Measurements from ENCODE around the gene YBX1. TPM values are rescaled to one million over a fixed set of nuclear protein-coding genes. Genes with fewer than 3 reads are reported as not detected.
A peak's percentile ranks its signal among the peaks of the same experiment; 100 is the strongest.

Gene YBX1
- total and polyA plus RNA-seq, 2 of the 13 experiments (the other 11 are each of a cell fraction or from before 2014, with no cell fraction given), result 339 to 628 TPM

- intact Hi-C loops (cut with micrococcal nuclease; ENCODE audit: unreplicated experiment) (no loop called here), in situ Hi-C loops (cut with HindIII; ENCODE audit: extremely low pct_ligation_motif_present, low pct_unique_long_range_greater_than_20kb) (no loop called here)
- ATAC-seq (peak; percentile 71), FAIRE-seq (peak; percentile 28), DNase-seq (ENCODE audit: low spot score) (no peak)
- TF ChIP-seq CHCHD3 (CRISPR knock-in tag; IDR thresholded peaks at IDR 0.05) (no peak), TBP (CRISPR knock-in tag; IDR thresholded peaks at IDR 0.05) (no peak), HMGA1 (CRISPR knock-in tag; conservative IDR thresholded peaks at IDR 0.05) (no peak), ATF4 (CRISPR knock-in tag; IDR thresholded peaks at IDR 0.05) (no peak), NR0B2 (CRISPR knock-in tag; IDR thresholded peaks at IDR 0.05) (no peak), ZNF18 (CRISPR knock-in tag; IDR thresholded peaks at IDR 0.05; ENCODE audit: insufficient replicate concordance) (no peak), MAFF (IDR thresholded peaks at IDR 0.05; ENCODE audit: low read depth, low read length) (no peak), GLI4 (CRISPR knock-in tag; IDR thresholded peaks at IDR 0.05; ENCODE audit: borderline replicate concordance) (no peak), ZNF646 (CRISPR knock-in tag; IDR thresholded peaks at IDR 0.05) (no peak)
- Histone ChIP-seq H3K27me3 (ENCODE audit: control insufficient read depth in 1 of 2, insufficient read depth in 2 of 2, low read length in 2 of 2) (no peaks in the 10 kb centered on the region), H2AFZ (ENCODE audit: low read length) (no peak overlapping the region), H3K27ac (ENCODE audit: extremely low read length, insufficient read depth, low read length) (peak overlapping the region; percentile 38), H4K20me1 (ENCODE audit: insufficient read depth, low read length) (peaks cover 78% of the 10 kb centered on the region), H3K36me3 (replicated peaks in 1 of 2; ENCODE audit: control insufficient read depth in 1 of 2, insufficient read depth in 2 of 2, low read length in 2 of 2) (peaks cover 15 to 54% of the 10 kb centered on the region in 2 experiments), H3K9ac (ENCODE audit: insufficient read depth, low read depth, low read length) (no peak overlapping the region), H3K9me3 (ENCODE audit: low read length) (no peaks in the 10 kb centered on the region), H3K79me2 (ENCODE audit: insufficient read depth, low read length) (peaks cover 93% of the 10 kb centered on the region), H3K4me3 (replicated peaks in 1 of 3; ENCODE audit: insufficient read depth in 1 of 3, low read depth in 2 of 3, low read length in 3 of 3) (no peak overlapping the region), H3K4me2 (ENCODE audit: low read depth, low read length) (peak overlapping the region; percentile 40), H3K4me1 (ENCODE audit: insufficient read depth, low read length) (peaks cover 62% of the 10 kb centered on the region)
- ChIA-PET CTCF (ENCODE audit: low intra/inter-chr PET ratio, low total read pairs) (no interaction called here), POLR2A (interaction anchor here (3.0 kb wide), 1 partner anchor 10 kb away, joined by 21 read pairs; the partner anchor contains the start of gene YBX1)
- 63% methylated on average over 5 of the region's 5 CpGs for WGBS (ENCODE audit: low lambda C conversion rate)
- no TSS peak for BruUV-seq (replicated peaks)
Measured at GRCh38 chr1:42692461-42692860, 10.2 kb downstream of the YBX1 start.

All from HepG2 (cell line).